RWPE2 (cell line): ENCODE results near the gene EDN2.
A peak's percentile ranks its signal among the peaks of the same experiment; 100 is the strongest.

Experiments used
- ATAC-seq: fragments of 200-7000 bp; cut with Tn5 transposase; 3 replicates; pipeline ENCODE4 v1.9.1; 2021; ENCODE audit warnings: low read depth
- DNase-seq: peaks from one replicate; pipeline ENCODE4 v3.0.0-alpha.2; 2020; ENCODE audit warnings: low spot score
- H3K27ac ChIP-seq: fragments of 450-650 bp; 2 replicates; pipeline ENCODE4 v1.5.1; 2017; ENCODE audit warnings: mild to moderate bottlenecking; ENCODE audit not compliant: poor library complexity, severe bottlenecking
- H3K27me3 ChIP-seq: fragments of 250-450 bp; sonication (Bioruptor Pico); 2 replicates; pipeline ENCODE4 v1.5.1; 2021; ENCODE audit warnings: mild to moderate bottlenecking, moderate library complexity; ENCODE audit not compliant: insufficient read depth, poor library complexity, severe bottlenecking
- H3K36me3 ChIP-seq: fragments of 250-450 bp; sonication (Bioruptor Pico); 2 replicates; pipeline ENCODE4 v1.5.1; 2020; ENCODE audit warnings: low read depth, mild to moderate bottlenecking, moderate library complexity
- H3K4me1 ChIP-seq: fragments of 250-450 bp; sonication (Bioruptor Pico); 2 replicates; pipeline ENCODE4 v1.5.1; 2021; ENCODE audit warnings: mild to moderate bottlenecking, moderate library complexity; ENCODE audit not compliant: insufficient read depth, poor library complexity, severe bottlenecking
- H3K4me3 ChIP-seq: fragments of 250-450 bp; sonication (Bioruptor Pico); 2 replicates; pipeline ENCODE4 v1.5.1; 2021; ENCODE audit warnings: mild to moderate bottlenecking, moderate library complexity; ENCODE audit not compliant: severe bottlenecking
- H3K9me3 ChIP-seq: fragments of 250-450 bp; sonication (Bioruptor Pico); 2 replicates; pipeline ENCODE4 v1.5.1; 2021; ENCODE audit warnings: mild to moderate bottlenecking, moderate library complexity; ENCODE audit not compliant: severe bottlenecking
- TF ChIP-seq, protein P1 (sequence below): fragments of 450-650 bp; IDR thresholded peaks from one replicate; pipeline ENCODE4 v1.5.1; 2017; ENCODE audit warnings: mild to moderate bottlenecking, moderate library complexity; ENCODE audit not compliant: poor library complexity, severe bottlenecking

EDN2 gene

DNA sequence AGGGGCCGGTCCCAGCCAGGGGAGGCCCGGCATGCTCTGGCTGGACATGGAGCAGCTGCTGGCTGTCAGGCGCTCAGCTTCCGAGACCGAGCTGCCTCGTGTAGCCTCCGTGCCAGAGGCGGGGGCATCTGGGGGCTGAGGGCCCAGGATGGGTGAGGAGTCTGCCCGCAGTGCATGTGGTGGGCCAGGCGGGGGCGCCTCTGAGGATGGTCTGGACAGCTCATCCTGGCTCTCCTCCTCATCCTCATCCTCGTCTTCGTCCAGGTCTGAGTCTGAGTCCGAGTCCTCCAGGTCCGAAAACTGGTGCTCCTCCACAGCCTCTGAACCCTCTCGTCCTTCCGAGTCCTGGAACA, 28.9 kb upstream of the EDN2 start:
- ATAC-seq (no peak), DNase-seq (no peak)
- Histone ChIP-seq H3K36me3 (no peaks in the 10 kb centered on the region), H3K27ac (no peak overlapping the region), H3K4me1 (peaks cover 11% of the 10 kb centered on the region), H3K4me3 (no peak overlapping the region), H3K9me3 (no peaks in the 10 kb centered on the region), H3K27me3 (no peaks in the 10 kb centered on the region)
- TF ChIP-seq, protein P1, sequence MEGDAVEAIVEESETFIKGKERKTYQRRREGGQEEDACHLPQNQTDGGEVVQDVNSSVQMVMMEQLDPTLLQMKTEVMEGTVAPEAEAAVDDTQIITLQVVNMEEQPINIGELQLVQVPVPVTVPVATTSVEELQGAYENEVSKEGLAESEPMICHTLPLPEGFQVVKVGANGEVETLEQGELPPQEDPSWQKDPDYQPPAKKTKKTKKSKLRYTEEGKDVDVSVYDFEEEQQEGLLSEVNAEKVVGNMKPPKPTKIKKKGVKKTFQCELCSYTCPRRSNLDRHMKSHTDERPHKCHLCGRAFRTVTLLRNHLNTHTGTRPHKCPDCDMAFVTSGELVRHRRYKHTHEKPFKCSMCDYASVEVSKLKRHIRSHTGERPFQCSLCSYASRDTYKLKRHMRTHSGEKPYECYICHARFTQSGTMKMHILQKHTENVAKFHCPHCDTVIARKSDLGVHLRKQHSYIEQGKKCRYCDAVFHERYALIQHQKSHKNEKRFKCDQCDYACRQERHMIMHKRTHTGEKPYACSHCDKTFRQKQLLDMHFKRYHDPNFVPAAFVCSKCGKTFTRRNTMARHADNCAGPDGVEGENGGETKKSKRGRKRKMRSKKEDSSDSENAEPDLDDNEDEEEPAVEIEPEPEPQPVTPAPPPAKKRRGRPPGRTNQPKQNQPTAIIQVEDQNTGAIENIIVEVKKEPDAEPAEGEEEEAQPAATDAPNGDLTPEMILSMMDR, result peak; percentile 17

DNA sequence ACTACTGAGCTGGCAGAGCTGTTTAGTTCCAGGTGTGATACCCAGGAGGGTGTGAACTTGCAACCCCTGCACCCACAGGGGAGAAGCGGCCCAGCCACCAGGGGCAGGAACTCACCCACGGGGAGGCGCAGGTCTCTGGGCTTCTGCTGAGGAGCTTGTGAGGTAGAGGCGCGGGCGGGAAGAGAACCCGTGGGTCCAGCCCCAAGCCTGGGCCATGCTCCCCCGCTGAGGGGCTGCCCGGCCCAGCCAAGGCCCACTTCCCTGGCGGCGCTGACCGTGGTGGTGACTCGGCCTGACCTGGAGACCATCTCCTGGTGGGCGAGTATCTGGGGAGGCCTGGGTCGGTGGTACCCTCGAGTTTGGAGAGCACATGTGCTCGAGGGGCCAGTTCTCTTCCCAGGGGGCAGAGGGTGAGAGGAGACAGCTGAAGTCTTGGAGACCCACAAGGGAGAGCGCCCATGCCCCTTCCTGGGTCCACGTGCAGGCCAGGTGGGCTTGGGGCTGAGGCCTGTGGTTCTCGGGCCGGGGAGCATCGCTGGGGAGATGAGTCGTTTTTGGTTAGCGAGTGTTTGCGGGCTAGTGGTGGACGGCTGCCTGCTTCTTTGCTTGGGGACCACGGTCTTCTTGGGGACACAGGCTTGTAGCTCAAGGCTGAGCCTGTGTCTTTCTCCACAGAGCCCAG, 28.4 kb upstream of the EDN2 start:
- H3K9me3 ChIP-seq, result no peaks in the 10 kb centered on the region
- no peak for ATAC-seq
- H3K4me1 ChIP-seq, result peaks cover 11% of the 10 kb centered on the region
- H3K4me3 ChIP-seq, result no peak overlapping the region
- TF ChIP-seq, protein P1, result no peak
- H3K27me3 ChIP-seq, result no peaks in the 10 kb centered on the region
- no peaks in the 10 kb centered on the region for H3K36me3 ChIP-seq
- DNase-seq, result no peak
- no peak overlapping the region for H3K27ac ChIP-seq

DNA sequence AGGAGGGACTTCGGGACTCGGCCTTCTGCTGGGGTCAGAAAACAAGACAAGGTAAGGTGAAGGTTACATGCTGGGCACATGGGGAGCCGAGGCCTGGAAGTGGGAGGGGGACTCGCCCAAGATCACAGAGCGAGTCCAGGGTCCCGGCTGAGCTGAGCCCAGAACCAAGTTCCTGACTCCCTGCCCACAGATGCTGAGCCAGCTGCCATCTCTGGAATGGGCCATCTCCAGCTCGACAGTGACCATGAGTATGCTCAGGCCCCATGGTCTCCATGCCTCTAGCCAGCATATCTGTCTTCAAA, 26.7 kb upstream of the EDN2 start:
- H3K4me3 ChIP-seq, result no peak overlapping the region
- no peaks in the 10 kb centered on the region for H3K36me3 ChIP-seq
- TF ChIP-seq, protein P1, result no peak
- H3K27ac ChIP-seq, result no peak overlapping the region
- ATAC-seq, result no peak
- peaks cover 11% of the 10 kb centered on the region for H3K4me1 ChIP-seq
- H3K9me3 ChIP-seq, result no peaks in the 10 kb centered on the region
- no peaks in the 10 kb centered on the region for H3K27me3 ChIP-seq
- no peak for DNase-seq

DNA sequence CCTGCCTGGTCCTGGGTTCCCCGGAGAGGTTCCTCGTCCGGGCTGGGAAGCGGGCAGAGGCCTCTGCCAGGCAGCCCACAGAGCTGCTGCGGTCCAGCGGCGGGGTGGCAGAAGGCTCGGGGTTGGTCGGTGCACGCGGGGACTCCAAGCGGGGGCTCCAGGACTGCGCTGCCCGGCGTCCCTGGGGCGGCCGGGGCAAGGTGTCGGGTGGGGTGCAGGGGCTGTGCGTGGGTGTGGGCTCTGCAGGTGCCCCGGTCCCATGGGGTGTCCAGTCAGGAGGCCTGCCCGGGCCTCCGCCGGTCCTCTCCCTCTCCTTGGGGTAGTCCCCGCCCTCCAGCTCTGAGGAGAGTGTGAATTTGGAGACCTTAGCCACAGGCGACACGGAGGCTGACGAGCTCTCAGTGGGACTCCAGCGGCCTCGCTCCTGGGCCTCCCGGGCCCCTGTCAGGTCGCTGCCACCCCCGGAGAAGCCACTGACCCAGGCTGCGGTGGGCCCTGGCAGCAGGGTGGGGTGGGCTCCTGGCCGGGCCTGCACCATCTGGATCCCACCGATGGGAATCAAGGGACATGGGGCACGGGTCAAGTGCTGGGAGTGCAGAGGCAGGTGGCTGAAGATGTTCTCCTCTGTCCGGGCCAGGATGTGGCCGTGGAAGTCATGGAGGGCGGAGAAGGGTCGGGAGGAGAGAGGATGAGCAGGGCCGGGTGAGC, 26.2 kb upstream of the EDN2 start:
- ATAC-seq (no peak), DNase-seq (no peak)
- TF ChIP-seq, protein P1, result no peak
- Histone ChIP-seq H3K27ac (no peak overlapping the region), H3K27me3 (no peaks in the 10 kb centered on the region), H3K4me1 (peaks cover 9% of the 10 kb centered on the region), H3K4me3 (no peak overlapping the region), H3K9me3 (no peaks in the 10 kb centered on the region), H3K36me3 (no peaks in the 10 kb centered on the region)

DNA sequence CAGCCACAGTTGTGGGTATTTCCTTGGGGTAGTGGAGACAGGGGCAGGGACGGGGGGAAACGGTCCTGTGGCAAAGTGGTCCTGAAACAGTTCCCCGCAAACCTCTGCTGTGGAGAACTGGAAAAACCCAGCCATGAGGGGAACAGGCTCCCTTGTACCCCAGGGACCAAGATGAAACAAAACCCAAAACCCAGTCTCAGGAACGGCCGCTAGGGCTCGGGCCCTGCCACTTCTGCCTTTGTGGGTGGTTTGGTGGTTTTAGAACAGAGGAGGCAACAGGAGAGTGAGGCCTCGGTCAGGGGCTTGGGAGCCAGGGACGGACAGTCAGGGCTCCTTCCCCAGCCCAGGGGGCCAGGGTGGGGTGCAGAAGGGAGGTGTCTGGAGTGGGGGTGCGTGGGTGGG, 24.8 kb upstream of the EDN2 start:
- TF ChIP-seq, protein P1, result no peak
- Histone ChIP-seq H3K4me3 (no peak overlapping the region), H3K36me3 (no peaks in the 10 kb centered on the region), H3K27me3 (no peaks in the 10 kb centered on the region), H3K27ac (no peak overlapping the region), H3K4me1 (peaks cover 3% of the 10 kb centered on the region), H3K9me3 (no peaks in the 10 kb centered on the region)
- no peak for DNase-seq
- ATAC-seq, result no peak
